NCI-H446 treated with DMSO at 0.1 percent for 48 hours (cell line): ENCODE measurements around the gene ICAM3.
"Not testable (repeated sequence)": the region's sequence is repeated elsewhere in the genome, so short reads cannot be mapped to it uniquely, and the experiment has no call there.

Experiments
- DNase-seq: peaks from one replicate; lab custom pipeline; 2025; lab: John Stamatoyannopoulos, UW

The ICAM3 gene

DNA sequence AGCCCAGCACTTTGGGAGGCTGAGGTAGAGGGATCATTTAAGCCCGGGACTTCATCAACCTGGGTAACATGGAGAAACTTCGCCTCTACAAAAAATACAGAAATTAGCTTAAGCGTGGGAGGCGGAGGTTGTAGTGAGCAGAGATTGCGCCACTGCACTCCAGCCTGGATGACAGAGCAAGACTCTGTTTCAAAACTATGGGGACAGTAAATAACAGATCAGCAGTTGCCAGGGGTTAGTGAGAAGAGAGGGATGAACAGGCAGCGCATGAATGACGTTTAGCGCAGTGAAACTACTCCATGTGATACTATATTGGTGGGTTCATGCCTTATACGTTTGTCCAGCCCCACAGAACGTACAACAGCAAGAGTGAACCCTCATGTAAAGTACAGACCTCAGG lies 7.1 kb upstream of the ICAM3 start:
- DNase-seq, result no peak

DNA sequence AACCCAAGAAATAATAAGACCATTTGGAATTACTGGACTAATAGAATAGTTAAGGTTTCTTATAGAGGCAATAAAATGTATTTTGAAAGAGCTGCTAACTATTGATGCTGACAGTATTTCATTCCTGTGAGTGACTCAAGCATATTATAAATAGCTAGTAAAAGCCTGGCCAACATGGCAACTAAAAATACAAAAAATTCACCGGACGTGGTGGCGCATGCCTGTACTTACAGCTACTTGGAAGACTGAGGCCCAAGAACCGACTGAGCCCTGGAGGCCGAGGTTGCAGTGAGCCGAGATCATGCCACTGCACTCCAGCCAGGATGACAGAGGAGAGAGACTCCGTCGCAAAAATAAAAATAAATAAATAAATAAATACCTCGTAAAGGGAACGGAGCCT lies 5.4 kb upstream of the ICAM3 start:
- DNase-seq, result no peak

DNA sequence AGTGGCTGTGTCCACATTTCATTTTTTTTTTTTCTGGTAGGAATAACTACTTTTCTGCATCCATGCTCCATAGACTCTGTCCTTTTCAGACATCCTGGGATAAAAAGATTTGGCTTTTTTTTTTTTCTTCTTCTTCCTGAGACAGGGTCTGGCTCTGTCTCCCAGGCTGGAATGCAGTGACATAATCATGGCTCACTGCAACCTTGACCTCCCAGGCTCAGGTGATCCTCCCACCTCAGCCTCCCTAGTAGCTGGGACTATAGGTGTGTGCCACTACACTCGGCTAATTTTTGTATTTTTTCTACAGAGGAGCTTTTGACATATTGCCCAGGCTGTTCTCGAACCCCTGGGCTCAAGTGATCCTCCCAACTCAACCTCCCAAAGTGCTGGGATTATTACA lies 4.1 kb upstream of the ICAM3 start:
- no peak for DNase-seq

DNA sequence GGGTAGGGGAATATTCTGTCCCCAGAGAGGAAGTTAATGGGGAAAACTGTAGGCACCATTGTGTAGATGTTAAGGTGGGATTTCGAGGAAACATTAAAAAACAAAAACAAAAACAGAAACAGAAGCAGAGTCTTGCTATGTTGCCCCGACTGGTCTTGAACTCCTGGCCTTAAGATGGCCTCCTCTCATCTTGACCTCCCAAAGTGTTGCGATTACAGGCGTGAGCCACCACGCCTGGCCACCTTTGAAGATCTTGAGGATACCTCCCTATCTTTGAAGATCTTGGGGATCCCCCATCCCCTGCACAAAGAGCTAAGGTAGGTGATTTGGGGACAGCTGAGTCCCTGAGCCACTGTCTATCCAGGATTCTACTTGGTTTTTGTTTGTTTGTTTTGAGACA lies 553 bp upstream of the ICAM3 start:
- no peak for DNase-seq

DNA sequence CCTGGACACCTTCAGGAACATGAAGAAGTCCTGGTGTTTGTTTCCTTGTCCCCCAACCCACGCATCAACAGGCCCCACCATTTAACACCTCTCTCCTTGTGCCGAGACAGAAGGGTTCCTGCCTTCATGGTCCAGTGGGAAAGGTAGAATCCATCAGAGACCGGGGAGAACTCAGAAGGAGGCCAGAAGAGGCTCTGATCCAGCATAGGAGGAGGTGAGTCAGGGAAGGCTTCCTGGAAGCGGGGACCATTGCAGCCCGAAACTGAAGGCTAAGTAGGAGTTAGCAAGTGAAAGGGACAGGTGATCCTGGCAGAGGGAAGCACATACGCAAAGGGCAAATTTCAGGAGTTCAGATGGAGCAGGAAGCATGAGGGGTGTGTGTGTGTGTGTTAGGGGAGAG lies 484 bp downstream of the ICAM3 start:
- DNase-seq, result no peak

DNA sequence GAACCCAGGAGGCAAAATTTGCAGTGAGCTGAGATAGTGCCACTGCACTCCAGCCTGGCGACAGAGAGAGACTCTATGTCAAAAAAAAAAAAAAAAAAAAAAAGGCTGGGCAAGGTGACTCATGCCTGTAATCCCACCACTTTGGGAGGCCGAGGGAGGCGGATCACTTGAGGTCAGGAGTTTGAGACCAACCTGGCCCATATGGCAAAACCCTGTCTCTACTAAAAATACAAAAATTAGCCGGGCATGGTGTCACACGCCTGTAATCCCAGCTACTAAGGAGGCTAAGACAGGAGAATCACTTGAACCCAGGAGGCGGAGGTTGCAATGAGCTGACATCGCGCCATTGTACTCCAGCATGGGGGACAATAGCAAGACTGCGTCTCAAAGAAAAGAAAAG lies 2.7 kb downstream of the ICAM3 start:
- not testable (repeated sequence) for DNase-seq

DNA sequence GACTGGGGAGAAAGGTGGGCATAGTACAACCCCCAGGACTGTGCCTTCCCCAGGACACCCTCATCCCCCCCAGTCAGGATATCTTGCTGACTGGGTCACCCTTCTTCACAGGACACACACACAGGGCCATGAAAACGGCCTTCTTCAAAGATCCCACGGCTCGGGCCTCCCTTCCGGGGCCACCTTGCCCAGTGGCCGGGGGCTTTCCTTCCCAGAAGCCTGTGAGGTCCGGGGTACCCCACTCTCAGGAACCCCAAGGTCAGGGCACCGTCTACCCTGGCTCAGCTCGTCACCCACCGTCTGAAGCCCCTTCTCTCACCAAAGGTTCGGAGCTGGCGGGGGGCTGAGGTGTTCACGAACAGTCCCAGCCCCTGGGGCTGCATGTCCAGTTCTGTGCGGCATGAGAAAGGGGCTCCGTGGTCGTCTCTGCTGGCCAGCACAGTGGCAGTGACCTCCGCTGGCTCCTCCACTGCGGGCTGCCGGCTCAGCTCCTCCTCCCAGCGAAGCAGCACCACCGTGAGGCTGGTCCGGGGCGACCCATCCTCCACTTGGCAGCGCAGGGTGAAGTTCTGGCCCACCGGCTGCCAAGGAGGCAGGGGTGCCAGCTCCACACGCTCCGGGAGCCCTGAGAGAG lies 4.0 kb downstream of the ICAM3 start:
- DNase-seq, result no peak

DNA sequence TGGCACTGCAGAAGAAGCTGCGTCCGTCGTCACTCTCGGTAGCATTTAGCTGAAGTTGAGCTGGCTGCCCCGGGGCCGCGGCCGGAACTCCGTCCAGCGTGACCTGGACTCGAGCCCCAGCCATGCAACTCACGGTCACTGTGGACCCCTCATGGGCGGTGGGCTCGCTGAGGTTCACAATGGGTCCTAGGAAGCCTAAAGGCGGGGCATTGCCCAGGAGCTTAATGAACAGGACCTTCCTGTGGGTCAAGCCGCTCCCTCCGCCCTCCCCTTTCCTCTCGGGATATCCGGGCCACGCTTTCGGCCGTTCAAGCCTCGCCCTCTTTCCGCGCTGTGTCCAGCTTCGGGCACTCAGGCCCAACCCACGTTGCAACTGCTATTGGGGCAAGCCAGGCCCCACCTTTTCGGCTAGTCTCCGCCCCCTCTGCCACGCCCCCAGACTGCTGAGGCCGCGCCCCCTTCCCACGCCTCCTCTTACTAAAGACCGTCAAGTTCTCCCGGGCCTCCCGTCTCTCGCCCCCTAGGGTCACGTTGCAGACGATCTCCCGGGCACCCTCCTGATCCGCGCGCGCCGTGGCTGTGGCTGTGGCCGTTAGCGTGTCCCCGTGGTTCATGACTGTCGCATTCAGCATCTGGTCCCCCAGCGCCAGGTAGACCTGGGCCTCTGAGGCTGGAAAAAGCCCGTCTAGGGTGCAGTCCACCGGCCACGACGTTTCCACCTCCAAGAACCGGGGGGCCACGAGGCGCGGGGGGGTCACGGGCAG lies 4.7 kb downstream of the ICAM3 start:
- DNase-seq, result peak; percentile 2

DNA sequence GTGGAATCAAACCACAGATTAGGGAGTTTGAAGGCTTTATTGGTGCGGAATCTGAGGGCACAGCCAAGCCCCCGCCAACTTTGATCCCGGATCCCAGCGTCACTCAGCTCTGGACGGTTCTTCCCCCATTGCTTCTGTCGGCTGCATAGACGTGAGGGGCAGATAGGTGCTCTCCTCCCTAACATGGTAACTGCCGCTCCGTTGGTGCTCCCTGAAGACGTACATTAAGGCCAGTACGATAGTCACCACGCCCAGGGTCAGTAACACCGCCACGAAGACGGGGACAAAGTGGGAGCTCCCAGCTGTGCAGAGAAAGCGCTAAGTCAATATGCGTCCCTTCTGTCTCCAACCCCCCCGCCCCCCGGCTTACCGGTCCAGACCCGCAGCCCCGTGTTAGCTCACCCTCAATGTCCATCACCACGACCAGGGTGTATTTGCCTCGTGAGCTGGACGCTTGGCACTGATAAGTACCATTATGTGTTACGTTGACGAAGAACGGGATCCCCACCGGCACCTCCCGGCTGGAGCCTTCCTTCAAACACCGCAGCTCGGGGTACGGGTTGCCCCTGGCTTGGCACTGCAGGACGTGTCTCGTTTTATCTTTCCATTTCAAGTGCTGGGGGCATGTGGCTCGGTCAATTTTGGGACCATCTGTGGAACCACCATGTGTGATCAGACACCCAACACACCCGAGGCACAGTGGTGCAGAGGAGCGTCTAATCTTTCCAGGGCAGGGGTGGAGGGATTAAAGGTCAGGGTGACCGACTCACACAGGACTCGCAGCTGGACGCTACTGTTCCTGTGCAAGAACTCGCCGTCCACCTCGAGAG lies 5.5 kb downstream of the ICAM3 start:
- DNase-seq, result no peak

DNA sequence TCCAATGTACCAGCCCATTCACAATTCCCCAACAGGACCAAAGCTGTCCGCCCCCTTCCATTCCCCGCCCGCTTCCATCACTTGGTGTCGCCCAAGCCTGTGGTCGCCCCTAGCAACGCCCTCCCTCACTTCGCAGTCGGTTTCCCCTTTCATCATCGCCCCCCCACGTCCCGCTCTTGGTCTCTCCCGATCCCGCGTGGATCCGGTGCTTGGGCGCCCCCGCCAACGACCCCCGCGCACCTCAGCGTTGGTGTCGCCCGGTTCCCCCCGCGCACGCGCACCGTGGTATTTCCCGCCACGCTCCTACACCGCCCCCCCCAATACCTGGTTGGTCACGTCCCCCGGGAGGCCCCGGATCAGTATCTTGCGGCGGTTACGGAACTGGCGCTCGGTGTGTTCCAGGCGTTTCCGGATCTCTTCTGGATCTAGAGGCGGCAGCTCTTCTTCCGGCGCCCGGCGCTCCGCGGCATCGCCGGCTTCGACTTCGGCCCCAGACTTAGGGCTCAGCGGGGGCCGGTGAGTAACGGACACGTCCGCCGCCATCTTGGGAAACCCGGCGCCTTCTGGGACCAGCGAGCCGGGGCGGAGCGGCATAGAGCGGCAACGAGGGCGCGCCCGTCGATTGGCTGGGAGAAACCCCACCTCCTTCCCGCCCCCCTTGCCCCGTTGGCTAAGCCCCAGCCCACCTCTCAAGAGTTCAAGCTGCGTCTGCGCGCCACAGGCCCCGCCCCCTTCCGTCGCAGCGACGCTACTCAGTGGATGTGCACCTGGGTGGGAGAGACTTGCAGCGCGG lies 6.3 kb downstream of the ICAM3 start, which contains the start of gene RAVER1:
RAVER1 (minus strand) TSS at position 565 of the 793 bp plus-strand sequence; CDS start at position 543, 22 bp downstream.
- peak; percentile 92 for DNase-seq

DNA sequence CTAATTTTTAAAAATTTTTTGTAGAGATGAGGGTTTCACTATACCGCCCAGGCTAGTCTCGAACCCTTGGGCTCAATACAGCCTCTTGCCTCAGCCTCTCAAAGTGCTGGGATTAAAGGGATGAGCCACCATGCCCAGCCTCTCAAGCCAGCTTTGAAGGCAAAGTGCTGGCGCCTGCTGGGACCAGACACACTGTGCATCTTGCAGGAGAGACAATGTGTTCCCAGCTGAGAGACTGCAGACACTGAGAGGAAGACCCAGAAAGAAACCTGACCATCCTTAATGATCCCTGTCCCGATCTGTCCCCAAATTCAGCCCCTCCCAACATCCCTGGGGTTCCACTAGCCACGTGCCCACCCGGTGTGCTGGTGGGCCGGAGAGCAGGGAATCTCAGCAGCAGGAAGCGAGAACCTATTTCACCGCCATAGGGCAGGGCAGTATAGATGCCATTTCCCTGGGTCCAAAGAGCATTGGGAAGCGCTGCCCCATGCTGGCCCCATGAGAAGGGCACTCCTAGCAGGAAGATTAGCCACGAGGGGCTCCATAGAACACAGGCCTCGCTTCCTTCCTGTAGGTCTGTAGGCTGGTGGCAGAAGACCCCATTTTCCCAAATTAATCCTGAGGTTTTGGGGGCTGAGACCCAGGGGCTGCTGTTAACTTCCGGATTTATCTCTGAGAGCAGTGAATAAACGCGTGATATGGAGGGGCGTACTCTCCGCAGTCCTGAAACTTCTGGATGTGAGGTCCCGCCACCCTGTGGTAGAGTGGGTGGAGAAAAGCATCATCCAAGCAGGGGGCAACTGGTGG lies 7.1 kb downstream of the ICAM3 start:
- DNase-seq, result no peak

DNA sequence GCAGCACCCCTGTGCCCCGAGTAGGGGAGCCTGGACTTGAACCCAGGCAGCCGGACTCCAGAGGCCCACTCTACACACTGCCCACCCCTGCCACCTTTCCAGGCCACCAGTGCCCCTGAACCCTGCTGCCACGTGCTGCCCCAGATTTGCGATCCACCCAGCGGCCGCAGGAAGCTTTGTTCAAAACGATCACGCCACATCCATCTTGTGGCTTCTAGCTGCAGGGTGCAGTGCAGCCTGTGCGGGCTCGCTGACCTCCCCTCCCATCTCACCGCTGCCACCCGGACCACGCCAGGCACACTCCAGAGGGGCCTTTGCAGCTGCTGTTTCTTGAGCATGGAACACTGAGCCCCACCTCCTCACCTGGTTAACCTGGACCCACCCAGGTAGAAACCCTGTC lies 9.9 kb downstream of the ICAM3 start:
- DNase-seq, result no peak

DNA sequence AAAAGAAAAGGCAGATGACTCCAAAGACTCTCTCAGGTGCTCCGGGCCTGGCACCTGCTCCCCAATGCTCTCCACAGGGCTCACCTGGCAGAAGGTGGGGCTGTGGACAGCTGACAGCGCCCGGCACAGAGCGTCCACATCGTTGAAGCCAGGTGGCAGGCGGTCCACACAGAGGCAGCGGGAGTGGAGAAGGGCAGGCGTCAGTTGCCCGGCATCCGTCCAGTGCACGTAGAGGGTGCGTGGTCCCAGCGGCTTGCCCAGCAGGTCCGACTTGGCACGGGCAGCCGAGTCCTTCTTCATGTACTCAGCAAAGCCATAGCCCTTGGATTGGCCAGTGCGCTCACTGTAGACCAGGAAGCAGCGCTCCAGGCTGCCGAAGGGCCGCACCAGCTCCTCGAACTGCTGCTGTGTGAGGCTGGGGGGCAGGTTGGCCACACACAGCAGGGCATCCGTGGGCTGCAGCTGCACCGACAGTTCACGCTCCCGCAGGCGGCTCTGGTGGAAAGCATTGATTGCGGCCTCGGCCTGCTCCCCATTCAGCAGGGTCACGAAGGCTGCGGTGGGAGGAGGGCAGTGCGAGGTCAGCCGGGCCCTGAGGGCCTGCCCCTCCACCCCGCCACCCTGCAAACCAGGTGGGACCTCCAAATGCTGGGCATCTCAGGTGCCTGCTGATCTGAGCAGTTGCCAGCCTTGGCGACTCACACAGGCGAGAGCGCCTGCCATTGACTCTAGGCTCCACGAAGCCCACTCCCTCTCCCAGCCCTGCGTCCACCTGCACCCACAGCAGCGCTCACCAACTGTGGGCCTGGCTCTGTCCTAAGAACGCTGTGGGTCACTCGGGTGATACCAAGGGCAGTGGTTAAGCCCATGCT lies 10.6 kb downstream of the ICAM3 start:
- DNase-seq, result no peak

DNA sequence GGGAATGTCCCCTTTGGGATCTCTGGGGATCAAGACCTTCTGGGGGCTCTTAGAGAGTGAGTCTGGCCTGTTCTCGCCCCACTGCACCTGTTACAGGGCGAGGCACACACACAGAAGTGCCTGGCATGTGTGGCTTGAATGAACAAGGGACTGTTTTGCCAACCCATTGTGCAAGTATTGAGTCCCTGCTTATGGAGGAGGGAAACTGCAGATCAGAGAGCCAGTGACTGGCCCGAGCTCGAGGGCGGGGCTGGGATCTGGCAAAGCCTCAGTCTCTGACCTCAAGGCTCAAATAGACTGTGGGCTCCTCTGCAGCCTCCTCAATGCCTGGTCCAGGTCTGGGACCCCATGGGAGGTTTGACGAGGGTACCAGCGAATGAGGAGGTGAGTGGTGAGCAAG lies 11.6 kb downstream of the ICAM3 start:
- no peak for DNase-seq

DNA sequence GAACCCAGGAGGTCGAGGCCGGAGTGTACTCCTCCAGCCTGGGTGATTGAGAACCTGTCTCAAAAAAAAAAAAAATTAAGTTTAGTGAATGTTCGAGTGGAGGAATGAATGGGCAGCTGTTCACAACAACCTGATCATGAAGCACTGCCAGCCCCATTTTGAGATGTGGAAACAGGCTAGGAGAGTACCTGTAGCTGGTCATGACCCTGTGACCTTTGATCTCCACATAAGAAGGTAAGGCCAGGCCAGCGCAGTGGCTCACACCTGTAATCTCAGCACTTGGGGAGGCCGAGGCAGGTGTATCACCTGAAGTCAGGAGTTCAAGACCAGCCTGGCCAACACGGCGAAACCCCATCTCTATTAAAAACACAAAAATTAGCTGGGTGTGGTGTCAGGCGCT lies 13.7 kb downstream of the ICAM3 start:
- DNase-seq, result no peak

DNA sequence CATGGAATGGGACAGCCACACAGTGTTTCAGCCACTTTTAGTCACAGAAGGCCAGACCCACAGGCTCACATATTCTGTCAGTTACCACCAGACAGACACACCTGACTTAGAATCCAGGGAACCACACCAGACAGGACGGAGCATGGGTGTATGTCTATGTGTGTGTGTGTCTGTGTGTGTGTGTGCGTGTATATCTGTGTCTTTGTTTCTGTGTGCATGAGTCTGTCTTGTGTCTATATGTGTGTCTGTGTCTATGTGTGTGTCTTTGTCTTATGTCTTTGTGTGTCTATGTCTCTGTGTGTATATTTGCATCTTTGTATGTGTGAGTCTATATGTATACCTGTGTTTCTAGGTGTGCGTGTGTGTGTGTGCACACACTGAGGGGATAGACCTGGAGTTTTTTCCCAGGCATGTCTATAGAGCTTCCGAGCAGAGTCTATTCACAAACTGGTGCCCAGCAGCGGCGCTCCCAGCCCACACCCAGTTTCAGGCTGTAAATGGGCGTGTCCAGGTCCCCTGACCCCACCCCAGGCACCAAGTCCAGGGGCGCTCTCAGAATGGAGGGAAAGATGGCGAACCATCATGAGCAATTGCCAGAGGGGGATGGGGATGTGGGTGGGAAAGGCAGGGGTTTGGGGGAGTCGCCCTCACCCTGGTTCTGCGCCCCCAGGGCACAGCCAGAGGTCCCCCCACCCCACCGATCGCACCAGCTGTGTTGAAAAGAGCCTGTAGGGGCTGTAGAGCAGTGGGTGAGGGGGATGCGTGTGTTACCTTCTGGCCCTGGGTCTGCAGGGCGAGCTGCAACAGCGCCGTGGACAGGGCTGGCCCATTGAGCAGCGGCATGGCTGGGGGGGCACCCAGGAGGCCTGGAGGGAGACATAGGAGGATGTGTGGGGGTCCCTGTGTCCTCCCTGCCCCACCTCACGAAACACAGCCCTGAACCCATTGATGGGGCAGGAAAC lies 17.3 kb downstream of the ICAM3 start:
- no peak for DNase-seq

DNA sequence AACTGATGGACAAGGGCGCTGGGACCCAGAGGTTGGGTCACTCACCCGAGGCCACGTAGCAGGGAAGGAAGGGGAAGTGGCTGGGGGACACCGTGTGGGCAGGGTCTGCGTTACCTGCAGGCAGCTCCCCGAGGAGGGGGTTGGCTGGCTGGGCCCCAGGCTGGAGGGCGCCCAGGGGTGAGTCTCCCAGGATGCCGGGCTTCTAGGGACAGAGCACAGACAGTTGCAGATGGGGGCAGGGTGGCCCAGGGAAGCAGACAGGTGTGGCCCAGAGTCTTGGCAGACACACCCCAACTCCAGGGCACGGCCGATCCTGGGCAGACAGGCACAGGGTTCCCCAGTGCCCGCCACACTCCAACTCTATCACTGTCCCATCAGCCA lies 18.0 kb downstream of the ICAM3 start:
- no peak for DNase-seq

DNA sequence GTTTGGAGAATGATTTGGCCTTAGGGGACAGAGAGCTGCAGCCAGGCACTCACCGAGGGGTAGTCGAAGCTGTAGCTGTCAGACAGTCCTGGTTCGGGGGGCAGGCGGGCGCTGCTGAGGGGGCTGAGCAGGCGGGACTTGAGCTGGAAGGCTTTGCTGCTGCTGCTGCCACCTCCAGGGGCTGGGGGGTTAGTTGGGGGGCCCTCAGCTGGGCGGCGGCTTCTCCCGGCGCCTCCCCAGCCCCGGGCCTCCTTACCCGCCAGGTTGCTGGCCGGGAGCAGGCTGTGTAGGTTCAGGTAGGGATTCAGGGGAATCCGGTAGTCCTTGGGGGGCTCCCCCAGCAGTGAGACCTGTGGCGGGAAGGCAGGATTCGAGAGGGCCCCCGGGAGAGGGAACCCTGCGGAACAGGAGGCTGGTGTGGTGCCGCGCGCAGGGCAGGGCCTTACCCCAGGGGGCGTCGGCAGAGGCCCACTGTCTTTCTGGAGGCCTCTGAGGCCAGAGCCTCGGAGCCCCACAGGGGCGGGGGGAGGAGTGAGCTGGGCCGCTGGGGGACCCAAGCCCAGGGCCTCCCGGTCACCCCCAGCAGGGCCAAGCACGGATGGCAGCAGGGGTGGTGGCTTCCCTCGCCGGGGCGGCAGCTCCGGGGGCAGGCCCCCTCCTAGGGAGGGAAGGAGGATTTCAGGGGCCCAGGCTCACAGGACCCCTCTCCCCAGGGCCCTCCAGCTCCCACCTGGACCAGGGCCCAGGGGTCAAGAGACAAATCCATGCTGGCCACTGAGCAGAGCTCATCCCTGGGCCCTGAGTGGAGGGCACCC lies 18.6 kb downstream of the ICAM3 start:
- no peak for DNase-seq
